SKM-1 (cell line): ENCODE measurements around the gene STBD1.
"Not testable (repeated sequence)": the region's sequence is repeated elsewhere in the genome, so short reads cannot be mapped to it uniquely, and the experiment has no call there.

Experiments
- DNase-seq: peaks from one replicate; lab custom pipeline; 2025; ENCODE audit not compliant: unreplicated experiment; lab: John Stamatoyannopoulos, UW

STBD1 gene

GRCh38 chr4:76315267-76315918 lies 8.9 kb downstream of the STBD1 start:
- no peak for DNase-seq

GRCh38 chr4:76316131-76316530 lies 9.6 kb downstream of the STBD1 start:
- DNase-seq, result no peak

GRCh38 chr4:76322236-76322635 lies 15.7 kb downstream of the STBD1 start:
- DNase-seq, result no peak

GRCh38 chr4:76325072-76325471 lies 18.5 kb downstream of the STBD1 start:
- DNase-seq, result no peak

GRCh38 chr4:76326515-76326914 lies 20.0 kb downstream of the STBD1 start:
- DNase-seq, result no peak

GRCh38 chr4:76334885-76335284 lies 28.4 kb downstream of the STBD1 start:
- DNase-seq, result no peak

GRCh38 chr4:76339364-76339763 lies 32.8 kb downstream of the STBD1 start:
- DNase-seq, result no peak

GRCh38 chr4:76341063-76341462 lies 34.5 kb downstream of the STBD1 start:
- no peak for DNase-seq

GRCh38 chr4:76342191-76342590 lies 35.7 kb downstream of the STBD1 start:
- DNase-seq, result no peak

GRCh38 chr4:76342803-76343202 lies 36.3 kb downstream of the STBD1 start:
- DNase-seq, result no peak

- DNase-seq, result no peak
Measured at GRCh38 chr4:76354517-76355473, 48.3 kb downstream of the STBD1 start.

- DNase-seq, result no peak
Measured at GRCh38 chr4:76357981-76358380, 51.4 kb downstream of the STBD1 start.

GRCh38 chr4:76359881-76360466 lies 53.4 kb downstream of the STBD1 start:
- not testable (repeated sequence) for DNase-seq
